Sigmoid colon (tissue), 7 donors: ENCODE data around the gene SEMA3G. TPM values are rescaled to one million over a fixed set of nuclear protein-coding genes. Genes with fewer than 3 reads are reported as not detected.
A peak's percentile ranks its signal among the peaks of the same experiment; 100 is the strongest.

Source experiments
- DNase-seq: peaks from one replicate; pipeline ENCODE4 v3.0.0-alpha.2; 2019
- H3K27ac ChIP-seq, 4 donors: fragments of 200-600 bp; sonication (generic); one replicate each; pipeline ENCODE4 v1.5.1; 2016 to 2019; ENCODE audit warnings: mild to moderate bottlenecking in 1 of 4
- H3K27me3 ChIP-seq, 3 donors: fragments of 200-600 bp; sonication (generic); one replicate each; pipeline ENCODE4 v1.5.1; 2019; ENCODE audit warnings: mild to moderate bottlenecking in 1 of 3
- H3K36me3 ChIP-seq, 4 donors: fragments of 200-600 bp; sonication (generic); one replicate each; pipeline ENCODE4 v1.5.1; 2016 to 2019
- H3K4me1 ChIP-seq, 4 donors: fragments of 200-600 bp; sonication (generic); one replicate each; pipeline ENCODE4 v1.5.1; 2017 to 2019
- H3K4me3 ChIP-seq, 4 donors: fragments of 200-600 bp; sonication (generic); one replicate each; pipeline ENCODE4 v1.5.1; 2017 to 2019; ENCODE audit warnings: mild to moderate bottlenecking in 2 of 4, moderate library complexity in 1 of 4
- H3K9me3 ChIP-seq, 4 donors: fragments of 200-600 bp in 3 of 4; sonication (generic) in 3 of 4; one replicate each; pipeline versions ENCODE4 v1.5.1 to v1.6.1; 2013 to 2019
- EP300 ChIP-seq, 4 donors: sonication (generic); formaldehyde crosslinking; IDR thresholded peaks; one replicate each; pipeline ENCODE4 v1.6.1; 2017; ENCODE audit warnings: antibody characterized with exemption in 4 of 4
- POLR2A ChIP-seq, 2 donors: fragments of 450-650 bp; IDR thresholded peaks; one replicate each; pipeline ENCODE4 v1.6.1; 2016; ENCODE audit warnings: antibody characterized with exemption in 2 of 2, mild to moderate bottlenecking in 2 of 2, moderate library complexity in 2 of 2
- POLR2AphosphoS5 ChIP-seq, 4 donors: sonication (generic); formaldehyde crosslinking; IDR thresholded peaks; one replicate each; pipeline ENCODE4 v1.6.1; 2017; ENCODE audit warnings: antibody characterized with exemption in 4 of 4
- WGBS, 2 donors: extraction: QIAGEN DNeasy Blood & Tissue Kit; methylation state at CpG; one replicate each; pipeline ENCODE4 v1.1.7; 2013; 5-methylcytosine and 5-hydroxymethylcytosine counted together
- intact Hi-C: fragments of 100-400 bp; cut with DNase I; formaldehyde crosslinking; loops from one replicate; pipeline ENCODE4 v1.15.1; 2023
- polyA plus RNA-seq, 3 donors: library from polyadenylated mRNA; stranded (reverse); fragments of 200-250 nt; gene quantifications; one replicate each; pipeline ENCODE4 v1.2.3, GENCODE V29; 2013
- total RNA-seq, 4 donors: library from RNA; depleted of rRNA; stranded (reverse); fragments of >200 nt; gene quantifications; one replicate each; pipeline ENCODE4 v1.1.0, GENCODE V29; 2016
- TF ChIP-seq, protein P1 (sequence below), 4 experiments: fragments of 450-650 bp in 3 of 4; fragments of 200-600 bp in 1 of 4; IDR thresholded peaks; one replicate each; pipeline ENCODE4 v1.5.1; 2016 to 2019; ENCODE audit warnings: antibody characterized with exemption in 4 of 4, mild to moderate bottlenecking in 3 of 4, moderate library complexity in 2 of 4
- donor health status: healthy with polysubstance abuse.
- donor health status: Bipolar disorder and iron deficiency.
- donor health status: healthy.

The SEMA3G gene
- total and polyA plus RNA-seq, 7 donors = 0.23 to 7.4 (median 3.9) TPM

DNA sequence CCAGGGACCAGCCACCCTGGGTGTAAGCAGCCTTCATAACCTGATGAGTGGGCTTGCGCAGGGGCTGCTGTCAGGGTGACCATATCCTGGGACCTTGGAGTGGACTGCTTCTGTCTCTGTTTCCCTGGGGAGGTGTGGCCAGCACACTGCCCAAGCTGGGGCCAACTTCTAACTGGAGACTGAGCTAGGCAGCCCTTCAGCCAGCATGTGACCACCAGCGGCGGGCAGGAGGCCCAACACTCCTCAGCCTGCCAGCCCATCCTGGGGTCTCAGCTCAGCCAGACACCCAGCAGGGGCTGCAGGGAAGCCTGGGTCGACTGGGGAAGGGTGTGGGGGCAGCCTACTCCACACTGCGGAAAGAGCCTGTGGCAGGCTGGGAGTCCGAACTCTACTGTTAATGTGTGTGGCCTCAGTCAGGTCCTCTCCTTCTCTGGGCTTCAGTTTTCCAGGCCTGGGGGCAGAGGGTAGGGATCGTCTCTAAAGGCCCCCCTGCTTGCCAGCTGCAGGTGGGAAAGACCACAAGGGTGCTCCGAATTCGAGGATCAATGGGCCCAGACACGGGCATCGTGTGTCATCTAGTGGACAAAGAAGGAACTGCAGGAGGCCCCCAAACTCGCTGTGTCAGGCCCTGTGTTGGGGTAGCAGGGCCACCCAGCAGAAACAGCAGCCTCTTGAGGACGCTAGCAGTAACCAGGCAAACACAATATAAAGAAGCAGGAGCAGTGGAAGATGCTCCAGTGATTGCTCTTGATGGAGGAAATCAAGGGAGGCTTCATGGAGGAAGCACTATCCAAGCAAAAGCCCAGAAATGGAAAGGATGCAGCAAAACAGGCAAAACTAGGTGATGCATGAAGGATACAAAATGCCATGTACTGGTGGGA, 2.0 kb upstream of the SEMA3G start:
- Histone ChIP-seq H3K9me3 (no peaks in the 10 kb centered on the region), H3K27ac (no peak overlapping the region), H3K4me1 (peaks cover 0 to 17% (median 8%) of the 10 kb centered on the region in 4 donors), H3K4me3 (no peak overlapping the region), H3K36me3 (no peaks in the 10 kb centered on the region), H3K27me3 (no peaks in the 10 kb centered on the region)
- intact Hi-C loops = loop anchor here (1.0 kb wide), 1 partner anchor 19 kb away; no protein-coding TSS in a partner anchor
- TF ChIP-seq EP300 (IDR thresholded peaks at IDR 0.05) = no peak
- TF ChIP-seq, protein P1, sequence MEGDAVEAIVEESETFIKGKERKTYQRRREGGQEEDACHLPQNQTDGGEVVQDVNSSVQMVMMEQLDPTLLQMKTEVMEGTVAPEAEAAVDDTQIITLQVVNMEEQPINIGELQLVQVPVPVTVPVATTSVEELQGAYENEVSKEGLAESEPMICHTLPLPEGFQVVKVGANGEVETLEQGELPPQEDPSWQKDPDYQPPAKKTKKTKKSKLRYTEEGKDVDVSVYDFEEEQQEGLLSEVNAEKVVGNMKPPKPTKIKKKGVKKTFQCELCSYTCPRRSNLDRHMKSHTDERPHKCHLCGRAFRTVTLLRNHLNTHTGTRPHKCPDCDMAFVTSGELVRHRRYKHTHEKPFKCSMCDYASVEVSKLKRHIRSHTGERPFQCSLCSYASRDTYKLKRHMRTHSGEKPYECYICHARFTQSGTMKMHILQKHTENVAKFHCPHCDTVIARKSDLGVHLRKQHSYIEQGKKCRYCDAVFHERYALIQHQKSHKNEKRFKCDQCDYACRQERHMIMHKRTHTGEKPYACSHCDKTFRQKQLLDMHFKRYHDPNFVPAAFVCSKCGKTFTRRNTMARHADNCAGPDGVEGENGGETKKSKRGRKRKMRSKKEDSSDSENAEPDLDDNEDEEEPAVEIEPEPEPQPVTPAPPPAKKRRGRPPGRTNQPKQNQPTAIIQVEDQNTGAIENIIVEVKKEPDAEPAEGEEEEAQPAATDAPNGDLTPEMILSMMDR (IDR thresholded peaks at IDR 0.05) = peak; percentile 98 to 100 (median 100)
- no peak for TF ChIP-seq POLR2A (IDR thresholded peaks at IDR 0.05)
- TF ChIP-seq POLR2AphosphoS5 (IDR thresholded peaks at IDR 0.05) = no peak
- 37 to 39% methylated on average over 13 of the region's 13 CpGs for WGBS, 2 donors
- peak; percentile 81 for DNase-seq

DNA sequence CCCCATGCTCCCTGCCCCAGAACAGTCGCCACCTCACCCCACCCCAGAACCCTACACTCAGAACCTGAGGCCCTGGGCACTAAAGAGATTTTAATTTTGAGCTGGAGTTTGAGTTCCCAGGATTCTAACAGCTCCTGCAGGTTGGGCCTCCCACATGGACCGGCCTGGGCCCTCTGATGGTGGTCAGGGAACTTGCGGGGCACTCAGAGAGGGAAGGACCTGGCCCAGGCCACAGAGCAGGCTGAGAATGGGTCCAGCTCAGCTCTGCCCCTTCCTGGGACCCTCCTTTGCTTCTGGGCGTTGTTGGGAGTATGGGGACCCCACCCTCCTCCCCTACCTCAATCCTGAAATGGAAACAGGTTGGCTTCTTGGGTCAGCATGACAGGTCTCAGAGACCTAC, 1.1 kb upstream of the SEMA3G start:
- intact Hi-C loops = no loop called here
- peaks cover 0 to 17% (median 8%) of the 10 kb centered on the region in 4 donors for H3K4me1 ChIP-seq
- TF ChIP-seq, protein P1 (IDR thresholded peaks at IDR 0.05) = no peak
- no peak for TF ChIP-seq POLR2AphosphoS5 (IDR thresholded peaks at IDR 0.05)

DNA sequence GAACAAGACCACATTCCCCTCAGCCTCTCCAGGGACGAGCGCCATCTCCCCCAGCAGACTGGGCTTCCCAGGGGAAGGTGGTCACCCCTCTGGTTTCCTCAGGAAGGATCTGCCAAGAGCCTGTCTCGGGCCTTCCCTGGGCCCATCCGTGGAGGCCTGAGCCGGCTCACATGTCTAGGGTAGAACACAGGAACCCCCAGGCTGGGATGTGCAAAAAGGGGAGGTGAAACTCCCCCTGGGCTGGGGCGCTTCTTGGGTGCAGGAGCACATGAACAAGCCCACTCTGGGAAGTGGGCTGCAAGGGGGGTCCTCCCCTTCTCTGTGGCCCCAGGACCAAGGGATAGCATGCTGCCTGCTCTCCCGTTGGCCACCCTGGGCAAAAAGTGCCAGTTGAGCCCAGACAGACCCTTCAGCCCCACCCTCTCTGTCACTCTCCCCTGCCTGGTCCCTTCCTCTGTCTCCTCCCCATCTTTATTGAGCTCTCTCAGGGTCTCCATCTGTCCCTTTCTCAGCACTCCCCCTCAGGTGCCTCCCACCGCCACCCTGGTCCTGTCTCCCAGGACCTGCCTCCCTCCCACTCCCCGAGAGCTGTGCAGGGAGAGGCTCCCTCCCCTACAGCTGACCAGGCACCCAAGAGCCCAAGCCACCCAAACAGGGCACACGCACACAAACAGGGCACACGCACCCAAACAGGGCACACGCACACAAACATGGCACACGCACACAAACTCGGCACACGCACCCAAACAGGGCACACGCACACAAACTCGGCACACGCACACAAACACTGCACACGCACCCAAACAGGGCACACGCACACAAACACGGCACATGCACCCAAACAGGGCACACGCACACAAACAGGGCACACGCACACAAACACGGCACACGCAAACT, 864 bp downstream of the SEMA3G start:
- no peak overlapping the region for H3K27ac ChIP-seq
- intact Hi-C loops = no loop called here
- H3K4me3 ChIP-seq = peak overlapping the region in 1 of 4 donors; percentile 13
- DNase-seq = no peak
- H3K36me3 ChIP-seq = no peaks in the 10 kb centered on the region
- peaks cover 0 to 15% (median 7%) of the 10 kb centered on the region in 4 donors for H3K4me1 ChIP-seq
- 89 to 90% methylated on average over 25 of the region's 25 CpGs for WGBS, 2 donors
- TF ChIP-seq EP300 (IDR thresholded peaks at IDR 0.05) (no peak), POLR2AphosphoS5 (IDR thresholded peaks at IDR 0.05) (no peak), POLR2A (IDR thresholded peaks at IDR 0.05) (no peak)
- TF ChIP-seq, protein P1 (IDR thresholded peaks at IDR 0.05) = no peak
- H3K27me3 ChIP-seq = no peaks in the 10 kb centered on the region
- no peaks in the 10 kb centered on the region for H3K9me3 ChIP-seq

More for the DNA sequence above, 1.1 kb upstream of the SEMA3G start:
- Histone ChIP-seq H3K27me3 (no peaks in the 10 kb centered on the region), H3K27ac (no peak overlapping the region), H3K4me3 (no peak overlapping the region), H3K9me3 (no peaks in the 10 kb centered on the region), H3K36me3 (no peaks in the 10 kb centered on the region)
- 86 to 88% methylated on average over 4 of the region's 4 CpGs for WGBS, 2 donors
- no peak for DNase-seq

DNA sequence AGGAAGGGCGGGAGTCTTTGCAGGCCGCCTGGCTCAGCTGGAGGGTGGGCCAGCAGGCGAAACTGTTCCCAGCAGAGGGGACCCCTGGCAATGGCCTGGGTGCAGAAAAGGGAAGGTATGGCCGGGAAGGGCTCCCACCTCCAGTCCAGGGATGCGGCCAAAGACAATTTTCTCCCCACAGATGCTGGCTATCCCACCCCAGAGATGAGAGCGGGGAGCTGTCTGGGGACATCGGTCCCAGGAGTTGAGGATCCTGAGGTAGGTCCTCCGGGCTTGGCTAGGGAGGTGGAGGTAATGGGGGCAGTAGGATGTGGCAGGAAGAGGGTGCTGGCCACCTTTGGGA, 1.7 kb downstream of the SEMA3G start:
- Histone ChIP-seq H3K36me3 (no peaks in the 10 kb centered on the region), H3K4me3 (peak overlapping the region in 1 of 4 donors; percentile 13), H3K27me3 (no peaks in the 10 kb centered on the region), H3K27ac (no peak overlapping the region), H3K4me1 (peaks cover 0 to 15% (median 7%) of the 10 kb centered on the region in 4 donors), H3K9me3 (no peaks in the 10 kb centered on the region)
- no peak for TF ChIP-seq POLR2A (IDR thresholded peaks at IDR 0.05)
- TF ChIP-seq, protein P1 (IDR thresholded peaks at IDR 0.05) = no peak
- no peak for TF ChIP-seq POLR2AphosphoS5 (IDR thresholded peaks at IDR 0.05)
- no peak for TF ChIP-seq EP300 (IDR thresholded peaks at IDR 0.05)
- no peak for DNase-seq
- intact Hi-C loops = no loop called here
- WGBS, 2 donors = 92 to 94% methylated on average over 8 of the region's 8 CpGs
